NCI-H2196 treated with DMSO at 0.1 percent for 48 hours (cell line): Measurements from ENCODE around the gene UBE2F.
"Not testable (repeated sequence)": the region's sequence is repeated elsewhere in the genome, so short reads cannot be mapped to it uniquely, and the experiment has no call there.

Experiments used
- DNase-seq: peaks from one replicate; lab custom pipeline; 2025; ENCODE audit not compliant: unreplicated experiment; lab: John Stamatoyannopoulos, UW

Gene UBE2F

GRCh38 chr2:237943395-237944094, 23.3 kb upstream of the UBE2F start:
- no peak for DNase-seq

GRCh38 chr2:237944302-237944701, 22.5 kb upstream of the UBE2F start:
- no peak for DNase-seq

GRCh38 chr2:237946423-237946822, 20.4 kb upstream of the UBE2F start:
- no peak for DNase-seq

- DNase-seq: not testable (repeated sequence)
Measured at GRCh38 chr2:237951354-237951753, 15.5 kb upstream of the UBE2F start.

GRCh38 chr2:237951878-237952277, 14.9 kb upstream of the UBE2F start:
- DNase-seq: no peak

- DNase-seq: no peak
Measured at GRCh38 chr2:237952851-237953250, 14.0 kb upstream of the UBE2F start.

GRCh38 chr2:237955640-237956401, 11.0 kb upstream of the UBE2F start:
- DNase-seq: no peak

- DNase-seq: no peak
Measured at GRCh38 chr2:237956402-237956736, 10.4 kb upstream of the UBE2F start.

GRCh38 chr2:237961637-237962036, 5.2 kb upstream of the UBE2F start:
- DNase-seq: no peak

GRCh38 chr2:237962432-237963084, 4.3 kb upstream of the UBE2F start:
- DNase-seq: no peak

- not testable (repeated sequence) for DNase-seq
Measured at GRCh38 chr2:237963490-237963991, 3.3 kb upstream of the UBE2F start.

- DNase-seq: no peak
Measured at GRCh38 chr2:237964194-237964577, 2.6 kb upstream of the UBE2F start.

- DNase-seq: no peak
Measured at GRCh38 chr2:237964578-237965404, 2.0 kb upstream of the UBE2F start.

- not testable (repeated sequence) for DNase-seq
Measured at GRCh38 chr2:237965844-237966243, 970 bp upstream of the UBE2F start.

GRCh38 chr2:237966250-237966564, 607 bp upstream of the UBE2F start:
- DNase-seq: no peak

GRCh38 chr2:237967463-237967951, 693 bp downstream of the UBE2F start:
- no peak for DNase-seq

- no peak for DNase-seq
Measured at GRCh38 chr2:237968048-237968862, 1.4 kb downstream of the UBE2F start.

GRCh38 chr2:237971661-237972060, 4.8 kb downstream of the UBE2F start:
- no peak for DNase-seq

GRCh38 chr2:237972211-237972610, 5.4 kb downstream of the UBE2F start:
- DNase-seq: no peak

GRCh38 chr2:237972936-237973335, 6.1 kb downstream of the UBE2F start:
- no peak for DNase-seq
